Common myeloid progenitor, CD34-positive (primary cell): ENCODE data around the gene FABP6.
A peak's percentile ranks its signal among the peaks of the same experiment; 100 is the strongest.
"Not testable (repeated sequence)": the region's sequence is repeated elsewhere in the genome, so short reads cannot be mapped to it uniquely, and the experiment has no call there.

Experiments used
- CTCF ChIA-PET: fragments of 350-600 bp; sonication (Branson Sonifier 250); formaldehyde crosslinking; loops from one replicate; lab custom pipeline; 2021; ENCODE audit warnings: antibody characterized with exemption; lab: Charles Lee
- POLR2A ChIA-PET: fragments of 350-600 bp; sonication (Branson Sonifier 250); formaldehyde crosslinking; loops from one replicate; lab custom pipeline; 2021; ENCODE audit warnings: antibody characterized with exemption; lab: Charles Lee
- DNase-seq, 3 donors: peaks; one replicate each; pipeline versions ENCODE4 v3.0.0 to v3.0.0-alpha.2; 2013
- H3K27ac ChIP-seq, 2 experiments: 1 replicate in 1 of 2; 2 replicates in 1 of 2; pipeline ENCODE4 v1.7.0; 2013; ENCODE audit warnings: inconsistent platforms in 2 of 2, low read length in 2 of 2, mild to moderate bottlenecking in 2 of 2, low read depth in 1 of 2, moderate library complexity in 1 of 2; ENCODE audit not compliant: severe bottlenecking in 2 of 2, insufficient read depth in 1 of 2, poor library complexity in 1 of 2
- H3K27me3 ChIP-seq, 5 experiments: replicated peaks in 2 of 5; 1 replicate in 3 of 5; 2 replicates in 2 of 5; pipeline versions ENCODE4 v1.6.1 to v1.7.0; 2013; ENCODE audit warnings: low read length in 4 of 5, mild to moderate bottlenecking in 2 of 5, moderate library complexity in 2 of 5, inconsistent platforms in 1 of 5; ENCODE audit not compliant: insufficient read depth in 5 of 5, control insufficient read depth in 4 of 5
- H3K36me3 ChIP-seq, 4 experiments: 1 replicate in 2 of 4; 2 replicates in 2 of 4; pipeline versions ENCODE4 v1.6.1 to v1.7.0; 2013; ENCODE audit warnings: low read length in 3 of 4, control low read depth in 1 of 4, mild to moderate bottlenecking in 1 of 4; ENCODE audit not compliant: control insufficient read depth in 4 of 4, insufficient read depth in 4 of 4
- H3K4me1 ChIP-seq, 4 experiments: 1 replicate in 3 of 4; 2 replicates in 1 of 4; pipeline versions ENCODE4 v1.6.1 to v1.7.1; 2013; ENCODE audit warnings: low read length in 3 of 4, mild to moderate bottlenecking in 3 of 4, control low read depth in 1 of 4, inconsistent platforms in 1 of 4, moderate library complexity in 1 of 4; ENCODE audit not compliant: control insufficient read depth in 4 of 4, insufficient read depth in 4 of 4; ENCODE audit errors: control extremely low read depth in 1 of 4
- H3K4me3 ChIP-seq, 7 experiments: 1 replicate in 4 of 7; 2 replicates in 3 of 7; pipeline versions ENCODE4 v1.5.1 to v1.7.0; 2013; ENCODE audit warnings: mild to moderate bottlenecking in 7 of 7, low read length in 6 of 7, moderate library complexity in 6 of 7, inconsistent platforms in 2 of 7, low read depth in 2 of 7, control low read depth in 1 of 7; ENCODE audit not compliant: insufficient read depth in 4 of 7, control insufficient read depth in 1 of 7; ENCODE audit errors: extremely low read depth in 1 of 7
- H3K9me3 ChIP-seq, 5 experiments: 1 replicate in 4 of 5; 2 replicates in 1 of 5; pipeline versions ENCODE4 v1.6.1 to v1.7.1; 2013; ENCODE audit warnings: low read length in 4 of 5, mild to moderate bottlenecking in 2 of 5, inconsistent platforms in 1 of 5, low read depth in 1 of 5, moderate library complexity in 1 of 5; ENCODE audit not compliant: control insufficient read depth in 4 of 5, insufficient read depth in 2 of 5; ENCODE audit errors: control extremely low read depth in 1 of 5
- WGBS: methylation state at CpG from one replicate; pipeline ENCODE4 v1.1.5; 2013; ENCODE audit not compliant: insufficient coverage; 5-methylcytosine and 5-hydroxymethylcytosine counted together

FABP6 gene

DNA sequence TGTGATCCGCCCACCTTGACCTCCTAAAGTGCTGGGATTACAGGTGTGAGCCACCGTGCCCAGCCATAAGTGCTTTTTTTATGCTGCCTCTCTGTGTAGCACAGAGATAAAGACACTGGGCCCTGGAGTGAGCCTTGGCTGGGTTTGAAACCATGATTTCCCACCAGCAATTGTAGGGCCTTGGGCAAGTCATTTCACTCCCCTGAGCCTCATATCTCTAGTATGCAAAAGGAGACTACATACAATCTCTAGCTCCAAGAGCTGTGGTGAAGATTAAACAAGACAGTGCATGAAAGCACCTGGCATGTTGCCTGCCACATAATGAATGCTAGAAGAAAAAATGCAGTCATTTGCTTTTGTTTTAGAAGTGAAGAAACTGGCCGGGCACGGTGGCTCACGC, 3.9 kb downstream of the FABP6 start:
- Histone ChIP-seq H3K4me3 (no peak overlapping the region), H3K4me1 (no peaks in the 10 kb centered on the region), H3K27me3 (no peaks in the 10 kb centered on the region), H3K36me3 (no peaks in the 10 kb centered on the region), H3K9me3 (no peaks in the 10 kb centered on the region), H3K27ac (no peak overlapping the region)
- POLR2A ChIA-PET = no interaction called here
- peak in 1 of 3 donors; percentile 7 for DNase-seq
- CTCF ChIA-PET = interaction anchor here (0.7 to 2.9 kb wide), 5 partner anchors 10 to 111 kb away, joined by 3 to 17 read pairs (median 4); no protein-coding TSS in a partner anchor
- WGBS = 97% methylated on average over 5 of the region's 5 CpGs

DNA sequence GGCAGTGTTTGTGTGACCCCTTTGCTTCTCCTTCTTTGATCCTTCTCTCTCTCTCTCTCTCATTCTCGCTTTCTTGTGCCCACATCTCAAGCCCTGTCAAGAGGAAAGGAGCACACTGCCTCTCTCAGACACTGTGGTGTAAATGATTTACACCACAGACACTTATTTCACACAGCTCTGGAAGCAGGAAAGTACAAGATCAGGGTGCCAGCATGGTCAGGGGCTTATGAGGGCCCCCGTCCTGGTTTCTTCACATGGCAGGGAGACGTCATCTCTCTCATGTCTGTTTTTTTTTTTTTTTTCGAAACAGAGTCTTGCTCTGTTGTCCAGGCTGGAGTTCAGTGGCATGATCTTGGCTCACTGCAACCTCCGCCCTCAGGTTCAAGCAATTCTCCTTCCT, 6.4 kb downstream of the FABP6 start:
- Histone ChIP-seq H3K36me3 (no peaks in the 10 kb centered on the region), H3K4me3 (no peak overlapping the region), H3K27me3 (no peaks in the 10 kb centered on the region), H3K4me1 (peaks cover 0 to 5% (median 0%) of the 10 kb centered on the region in 4 experiments), H3K27ac (no peak overlapping the region), H3K9me3 (no peaks in the 10 kb centered on the region)
- WGBS = 100% methylated on average over 2 of the region's 5 CpGs
- DNase-seq = no peak
- POLR2A ChIA-PET = no interaction called here
- CTCF ChIA-PET = no interaction called here

DNA sequence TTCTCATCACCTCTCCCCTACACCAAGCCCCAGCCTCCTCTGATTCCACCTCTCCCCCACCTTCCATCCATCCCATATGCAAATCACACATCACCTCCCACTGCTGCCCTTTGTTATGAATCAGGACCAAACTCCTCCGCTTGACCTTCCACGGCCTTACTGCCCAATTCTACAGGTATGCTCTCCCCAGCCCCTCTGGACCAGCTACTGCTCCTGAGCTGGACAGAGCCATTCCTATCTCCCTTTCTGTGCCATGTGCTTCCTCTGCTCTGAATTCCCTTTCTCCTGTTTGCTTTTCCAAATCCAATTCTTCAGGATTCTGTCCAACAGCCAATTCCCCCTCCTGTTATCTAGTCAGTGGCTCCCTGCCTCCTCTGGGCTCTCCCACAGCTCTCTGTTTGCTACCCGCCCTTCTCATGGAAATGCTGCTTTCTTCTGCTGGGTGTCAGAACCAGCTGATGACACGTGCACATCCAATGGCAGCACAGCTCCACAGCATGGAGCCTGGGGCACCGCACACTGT, 8.3 kb downstream of the FABP6 start:
- Histone ChIP-seq H3K4me3 (no peak overlapping the region), H3K9me3 (no peaks in the 10 kb centered on the region), H3K27me3 (no peaks in the 10 kb centered on the region), H3K36me3 (no peaks in the 10 kb centered on the region), H3K27ac (no peak overlapping the region), H3K4me1 (peaks cover 0 to 5% (median 0%) of the 10 kb centered on the region in 4 experiments)
- WGBS = 100% methylated on average over 4 of the region's 5 CpGs
- no peak for DNase-seq
- POLR2A ChIA-PET = no interaction called here
- CTCF ChIA-PET = interaction anchor here (0.7 kb wide), 1 partner anchor 109 kb away, joined by 3 read pairs; no protein-coding TSS in a partner anchor

DNA sequence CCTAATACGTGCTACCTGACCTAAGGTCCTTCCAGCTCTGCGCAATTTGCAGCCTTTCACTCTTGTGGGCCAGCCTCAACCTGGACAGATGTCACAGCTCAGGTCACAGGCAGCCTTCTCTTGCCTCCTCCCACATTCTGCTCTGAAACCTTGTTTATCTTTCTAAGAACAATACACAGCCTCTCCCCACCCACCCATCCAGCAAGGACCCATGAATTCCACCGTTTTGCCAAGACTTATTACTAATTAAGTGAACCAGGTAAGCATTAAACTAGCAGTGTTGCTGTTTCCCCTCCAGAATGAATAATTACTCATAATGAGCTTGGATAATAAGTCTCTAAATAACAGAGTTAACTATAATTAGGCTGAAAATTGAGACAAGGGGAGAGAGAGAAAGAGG, 11.0 kb downstream of the FABP6 start:
- CTCF ChIA-PET = interaction anchor here (0.8 to 1.0 kb wide), 2 partner anchors 9 to 10 kb away, joined by 3 to 4 read pairs; no protein-coding TSS in a partner anchor
- WGBS = 100% methylated on average over 2 of the region's 3 CpGs

DNA sequence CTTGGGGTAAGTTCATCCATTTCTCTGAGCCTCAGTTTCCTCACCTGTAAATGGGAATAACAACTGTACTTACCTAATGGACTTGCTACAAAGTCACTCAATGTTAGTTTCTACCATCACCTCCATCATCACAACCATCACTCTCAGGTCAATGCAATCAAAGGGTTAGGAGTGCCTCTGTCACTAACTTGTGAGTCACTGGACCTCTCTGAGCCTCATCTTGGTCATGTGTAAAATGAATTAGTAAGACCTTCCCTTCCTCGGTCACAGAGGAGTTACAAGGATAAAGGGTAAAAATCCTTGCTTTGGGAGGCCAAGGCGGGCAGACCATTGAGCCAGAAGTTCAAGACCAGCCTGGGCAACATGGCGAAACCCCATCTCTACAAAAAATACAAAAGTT, 12.8 kb downstream of the FABP6 start:
- H3K9me3 ChIP-seq = no peaks in the 10 kb centered on the region
- no peak overlapping the region for H3K27ac ChIP-seq
- H3K27me3 ChIP-seq = no peaks in the 10 kb centered on the region
- peaks cover 0 to 5% (median 0%) of the 10 kb centered on the region in 4 experiments for H3K4me1 ChIP-seq
- ChIA-PET POLR2A (interaction anchor here (0.6 to 0.7 kb wide), 2 partner anchors 91 to 124 kb away, joined by 3 to 9 read pairs; no protein-coding TSS in a partner anchor), CTCF (interaction anchor here (1.0 to 6.6 kb wide), 15 partner anchors 10 to 161 kb away, joined by 3 to 57 read pairs (median 3); no protein-coding TSS in a partner anchor)
- no peak for DNase-seq
- H3K4me3 ChIP-seq = no peak overlapping the region
- 95% methylated on average over 3 of the region's 3 CpGs for WGBS
- no peaks in the 10 kb centered on the region for H3K36me3 ChIP-seq

More for the DNA sequence above, 11.0 kb downstream of the FABP6 start:
- H3K36me3 ChIP-seq = no peaks in the 10 kb centered on the region
- no peaks in the 10 kb centered on the region for H3K27me3 ChIP-seq
- POLR2A ChIA-PET = no interaction called here
- H3K27ac ChIP-seq = peak overlapping the region in 1 of 2 experiments; percentile 34
- DNase-seq = no peak
- no peaks in the 10 kb centered on the region for H3K9me3 ChIP-seq
- peaks cover 0 to 5% (median 0%) of the 10 kb centered on the region in 4 experiments for H3K4me1 ChIP-seq
- H3K4me3 ChIP-seq = no peak overlapping the region

DNA sequence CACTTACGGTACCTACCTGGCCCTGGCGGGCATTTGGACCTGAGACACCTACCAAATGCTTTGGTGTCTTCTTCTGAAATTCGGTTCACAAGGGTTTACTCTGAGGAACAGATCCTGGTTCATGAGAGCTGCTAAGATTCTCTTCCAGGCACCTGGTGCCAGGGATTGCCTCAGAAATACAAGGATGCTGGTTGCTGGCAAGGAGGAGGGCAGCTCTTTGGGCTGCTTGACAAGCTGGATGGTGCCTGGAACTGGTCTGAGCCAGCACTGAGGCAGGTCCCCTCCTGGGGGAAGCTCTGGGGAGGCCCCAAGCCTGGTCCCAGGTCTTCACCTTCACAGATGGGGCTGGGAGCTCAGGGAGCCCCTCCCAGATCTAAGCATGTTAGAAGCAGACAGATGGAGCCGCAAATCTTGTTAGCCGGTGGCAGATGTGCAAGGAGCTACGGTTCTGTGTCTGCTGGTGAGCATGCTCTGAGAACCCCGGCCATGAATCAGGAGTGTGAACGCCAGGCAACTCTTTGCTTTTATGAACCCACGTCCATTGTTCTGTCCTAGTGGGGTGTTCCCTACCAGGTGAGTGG, 16.3 kb downstream of the FABP6 start:
- no peak overlapping the region for H3K4me3 ChIP-seq
- H3K36me3 ChIP-seq = no peaks in the 10 kb centered on the region
- no peak overlapping the region for H3K27ac ChIP-seq
- H3K4me1 ChIP-seq = peaks cover 0 to under 1% (median 0%) of the 10 kb centered on the region in 4 experiments
- no peaks in the 10 kb centered on the region for H3K9me3 ChIP-seq
- no peaks in the 10 kb centered on the region for H3K27me3 ChIP-seq
- 100% methylated on average over 9 of the region's 9 CpGs for WGBS
- ChIA-PET CTCF (interaction anchor here (0.5 to 6.6 kb wide), 9 partner anchors 11 to 99 kb away, joined by 3 to 57 read pairs (median 3); no protein-coding TSS in a partner anchor), POLR2A (interaction anchor here (0.5 to 1.1 kb wide), 3 partner anchors 15 to 189 kb away, joined by 3 to 5 read pairs (median 3); no protein-coding TSS in a partner anchor)
- DNase-seq = no peak

DNA sequence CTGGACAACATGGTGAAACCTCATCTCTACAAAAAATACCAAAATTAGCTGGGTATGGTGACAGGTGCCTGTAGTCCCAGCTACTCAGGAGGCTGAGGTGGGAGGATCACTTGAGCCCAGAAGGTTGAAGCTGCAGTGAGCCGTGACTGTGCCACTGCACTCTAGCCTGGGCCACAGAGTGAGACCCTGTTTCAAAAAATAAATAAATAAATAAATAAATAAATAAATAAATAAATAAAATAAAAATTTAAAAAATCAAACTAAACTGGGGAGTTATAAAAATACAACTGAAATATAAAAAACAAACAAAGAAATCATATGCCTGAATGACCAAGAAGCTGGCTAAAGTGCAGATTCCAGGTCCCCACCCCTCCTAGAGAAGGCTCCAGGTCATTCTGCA, 20.3 kb downstream of the FABP6 start:
- POLR2A ChIA-PET, H3K4me1 ChIP-seq, H3K27me3 ChIP-seq, H3K4me3 ChIP-seq, H3K27ac ChIP-seq, H3K9me3 ChIP-seq, DNase-seq: not testable (repeated sequence)
- WGBS = no CpG with 5 or more reads among the region's 1 CpG
- peaks cover 0 to 11% (median 0%) of the 10 kb centered on the region in 4 experiments for H3K36me3 ChIP-seq
- CTCF ChIA-PET = interaction anchor here (1.0 to 1.7 kb wide), 5 partner anchors 10 to 96 kb away, joined by 3 to 5 read pairs (median 3); no protein-coding TSS in a partner anchor
